IMR-90 (cell line): Measurements from ENCODE around the gene SPATA9.
"Not testable (repeated sequence)": the region's sequence is repeated elsewhere in the genome, so short reads cannot be mapped to it uniquely, and the experiment has no call there.

ENCODE experiments used
- CEBPB ChIP-seq: IDR thresholded peaks from 2 replicates; pipeline ENCODE4 v1.6.1; 2012; ENCODE audit warnings: low read depth, low read length, improper control_type of control experiment
- CTCF ChIP-seq: conservative IDR thresholded peaks from 2 replicates; pipeline ENCODE4 v1.5.1; 2012; ENCODE audit warnings: mild to moderate bottlenecking, low read depth, low read length, improper control_type of control experiment
- MAZ ChIP-seq: IDR thresholded peaks from 2 replicates; pipeline ENCODE4 v1.6.1; 2012; ENCODE audit warnings: low read depth, mild to moderate bottlenecking, low read length, improper control_type of control experiment, moderate library complexity, borderline replicate concordance
- MXI1 ChIP-seq: IDR thresholded peaks from 2 replicates; pipeline ENCODE4 v1.6.1; 2012; ENCODE audit warnings: low read depth, mild to moderate bottlenecking, low read length, moderate library complexity, borderline replicate concordance
- POLR2A ChIP-seq: IDR thresholded peaks from 2 replicates; pipeline ENCODE4 v1.6.1; 2012; ENCODE audit warnings: mild to moderate bottlenecking, low read depth, low read length
- RAD21 ChIP-seq: IDR thresholded peaks from 2 replicates; pipeline ENCODE4 v1.6.1; 2012; ENCODE audit warnings: low read length, improper control_type of control experiment
- RFX5 ChIP-seq: IDR thresholded peaks from 2 replicates; pipeline ENCODE4 v1.8.0; 2012; ENCODE audit warnings: low read depth, mild to moderate bottlenecking, low read length, moderate library complexity
- SMC3 ChIP-seq: fragments of 150-350 bp; IDR thresholded peaks from 2 replicates; pipeline ENCODE4 v1.6.1; 2016; ENCODE audit warnings: low read depth, mild to moderate bottlenecking, antibody characterized with exemption, low read length, moderate library complexity
- TF ChIP-seq, protein P1 (sequence below): fragments of 150-350 bp; IDR thresholded peaks from 2 replicates; pipeline ENCODE4 v1.6.1; 2016; ENCODE audit warnings: low read depth, mild to moderate bottlenecking, low read length, moderate library complexity, borderline replicate concordance
- TF ChIP-seq, protein P2 (sequence below): fragments of 150-350 bp; IDR thresholded peaks from 2 replicates; pipeline ENCODE4 v1.6.1; 2017; ENCODE audit warnings: mild to moderate bottlenecking, antibody characterized with exemption, low read length, low read depth

DNA sequence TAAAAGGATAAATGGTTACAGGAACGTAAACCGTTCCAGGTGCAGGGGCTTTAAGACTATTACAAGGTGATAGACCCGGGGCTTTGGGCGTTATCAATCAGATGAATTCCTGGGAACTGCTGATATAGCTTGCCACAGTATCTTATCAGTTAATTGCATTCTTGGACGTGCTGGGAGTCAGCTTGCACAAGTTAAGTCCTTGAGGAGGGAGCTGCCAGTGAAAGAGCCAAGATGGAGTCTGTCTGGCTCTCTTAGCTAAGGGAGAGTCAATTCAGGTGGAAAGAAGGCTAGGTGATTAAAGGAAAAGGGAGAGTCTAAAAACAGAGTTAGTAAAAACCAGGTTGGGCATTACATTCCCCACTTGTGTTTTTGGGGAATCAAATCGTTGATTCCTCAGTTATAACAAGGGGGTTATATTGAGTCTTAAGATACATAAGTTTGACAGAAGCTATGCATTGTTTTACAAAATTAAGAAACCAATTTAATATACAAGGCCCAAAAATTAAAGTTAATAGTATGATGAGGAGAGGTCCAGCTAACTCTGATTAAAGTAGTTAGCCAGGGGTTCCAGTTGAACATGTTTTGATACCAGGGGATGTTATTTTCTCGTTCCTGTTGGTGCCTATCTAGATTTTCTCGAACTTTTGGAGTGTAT is 24.9 kb upstream of the SPATA9 start:
- TF ChIP-seq CTCF, RAD21, POLR2A, CEBPB, RFX5, SMC3, MXI1, MAZ: not testable (repeated sequence)
- TF ChIP-seq, protein P1, sequence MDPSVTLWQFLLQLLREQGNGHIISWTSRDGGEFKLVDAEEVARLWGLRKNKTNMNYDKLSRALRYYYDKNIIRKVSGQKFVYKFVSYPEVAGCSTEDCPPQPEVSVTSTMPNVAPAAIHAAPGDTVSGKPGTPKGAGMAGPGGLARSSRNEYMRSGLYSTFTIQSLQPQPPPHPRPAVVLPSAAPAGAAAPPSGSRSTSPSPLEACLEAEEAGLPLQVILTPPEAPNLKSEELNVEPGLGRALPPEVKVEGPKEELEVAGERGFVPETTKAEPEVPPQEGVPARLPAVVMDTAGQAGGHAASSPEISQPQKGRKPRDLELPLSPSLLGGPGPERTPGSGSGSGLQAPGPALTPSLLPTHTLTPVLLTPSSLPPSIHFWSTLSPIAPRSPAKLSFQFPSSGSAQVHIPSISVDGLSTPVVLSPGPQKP, result not testable (repeated sequence)
- TF ChIP-seq, protein P2, sequence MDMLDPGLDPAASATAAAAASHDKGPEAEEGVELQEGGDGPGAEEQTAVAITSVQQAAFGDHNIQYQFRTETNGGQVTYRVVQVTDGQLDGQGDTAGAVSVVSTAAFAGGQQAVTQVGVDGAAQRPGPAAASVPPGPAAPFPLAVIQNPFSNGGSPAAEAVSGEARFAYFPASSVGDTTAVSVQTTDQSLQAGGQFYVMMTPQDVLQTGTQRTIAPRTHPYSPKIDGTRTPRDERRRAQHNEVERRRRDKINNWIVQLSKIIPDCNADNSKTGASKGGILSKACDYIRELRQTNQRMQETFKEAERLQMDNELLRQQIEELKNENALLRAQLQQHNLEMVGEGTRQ, result not testable (repeated sequence)
